MM.1S (cell line): Measurements from ENCODE around the gene ARHGAP4.

ENCODE experiments used
- EZH2 ChIP-seq: fragments of 300-600 bp; sonication (generic); optimal IDR thresholded peaks from 2 replicates; pipeline ENCODE3; 2017; ENCODE audit warnings: low read depth, mild to moderate bottlenecking, antibody characterized with exemption, low read length, mixed read lengths
- TF ChIP-seq, protein P1 (sequence below): fragments of 300-600 bp; sonication (generic); IDR thresholded peaks from 2 replicates; pipeline ENCODE4 v1.5.1; 2016; ENCODE audit warnings: antibody characterized with exemption, low read length, mixed read lengths

DNA sequence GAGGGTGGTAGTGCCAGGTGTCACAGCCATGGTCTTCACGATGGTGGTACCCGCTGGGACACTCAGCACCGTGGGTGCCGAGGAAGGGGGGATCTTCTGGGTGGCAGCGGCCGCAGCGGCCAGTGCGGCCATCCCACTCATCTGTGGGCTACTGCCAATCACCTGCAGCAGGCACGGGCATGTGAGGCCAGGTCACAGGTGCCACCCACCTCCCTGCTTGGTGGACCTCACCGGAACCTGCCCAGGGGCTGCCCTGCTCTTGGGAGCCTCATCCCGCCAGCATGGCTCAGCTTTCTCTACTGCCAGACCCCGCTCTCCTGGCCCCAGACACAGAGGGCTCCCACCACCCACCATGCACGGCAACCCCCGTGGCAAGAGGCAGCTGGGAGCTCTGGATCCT, 32.5 kb upstream of the ARHGAP4 start:
- TF ChIP-seq EZH2, result no peak
- TF ChIP-seq, protein P1, sequence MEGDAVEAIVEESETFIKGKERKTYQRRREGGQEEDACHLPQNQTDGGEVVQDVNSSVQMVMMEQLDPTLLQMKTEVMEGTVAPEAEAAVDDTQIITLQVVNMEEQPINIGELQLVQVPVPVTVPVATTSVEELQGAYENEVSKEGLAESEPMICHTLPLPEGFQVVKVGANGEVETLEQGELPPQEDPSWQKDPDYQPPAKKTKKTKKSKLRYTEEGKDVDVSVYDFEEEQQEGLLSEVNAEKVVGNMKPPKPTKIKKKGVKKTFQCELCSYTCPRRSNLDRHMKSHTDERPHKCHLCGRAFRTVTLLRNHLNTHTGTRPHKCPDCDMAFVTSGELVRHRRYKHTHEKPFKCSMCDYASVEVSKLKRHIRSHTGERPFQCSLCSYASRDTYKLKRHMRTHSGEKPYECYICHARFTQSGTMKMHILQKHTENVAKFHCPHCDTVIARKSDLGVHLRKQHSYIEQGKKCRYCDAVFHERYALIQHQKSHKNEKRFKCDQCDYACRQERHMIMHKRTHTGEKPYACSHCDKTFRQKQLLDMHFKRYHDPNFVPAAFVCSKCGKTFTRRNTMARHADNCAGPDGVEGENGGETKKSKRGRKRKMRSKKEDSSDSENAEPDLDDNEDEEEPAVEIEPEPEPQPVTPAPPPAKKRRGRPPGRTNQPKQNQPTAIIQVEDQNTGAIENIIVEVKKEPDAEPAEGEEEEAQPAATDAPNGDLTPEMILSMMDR, result no peak
